Measurements from ENCODE around the gene ODF2L.

GRCh38 chr1:86436041-86436440 lies 39.9 kb upstream of the ODF2L start:
- TF ChIP-seq CTCF (IDR thresholded peaks at IDR 0.05) = no peak
- no peak for TF ChIP-seq ZFX (IDR thresholded peaks at IDR 0.05; ENCODE audit: borderline replicate concordance)
